ENCODE measurements around the gene TUBGCP3.

TUBGCP3 gene

GRCh38 chr13:112441226-112441625 is 146.7 kb downstream of the TUBGCP3 start:
- no peaks in the 10 kb centered on the region for H3K27me3 ChIP-seq (ENCODE audit: insufficient read depth, low read length)
- H4K20me1 ChIP-seq (ENCODE audit: insufficient read depth, low read length), result no peaks in the 10 kb centered on the region
- H3K27ac ChIP-seq (ENCODE audit: low read depth, low read length, poor library complexity, severe bottlenecking), result no peak overlapping the region
- H3K9ac ChIP-seq (ENCODE audit: low read length), result no peak overlapping the region
- peaks cover 7% of the 10 kb centered on the region for H3K9me3 ChIP-seq (ENCODE audit: low read length)
- no peaks in the 10 kb centered on the region for H3F3A ChIP-seq (ENCODE audit: insufficient read depth, low read length)
- no peak overlapping the region for H2AFZ ChIP-seq (ENCODE audit: low read length)
- no peaks in the 10 kb centered on the region for H3K4me1 ChIP-seq (ENCODE audit: insufficient read depth, low read length, severe bottlenecking)
- no peak overlapping the region for H3K4me2 ChIP-seq (ENCODE audit: low read length)
- H3K4me3 ChIP-seq (ENCODE audit: low read depth, low read length, poor library complexity, severe bottlenecking), result no peak overlapping the region
- no peaks in the 10 kb centered on the region for H3K9me2 ChIP-seq (ENCODE audit: low read depth, low read length)
- TF ChIP-seq EZH2 (IDR thresholded peaks at IDR 0.05; ENCODE audit: borderline replicate concordance, low read length), result no peak
- TF ChIP-seq, protein P1, sequence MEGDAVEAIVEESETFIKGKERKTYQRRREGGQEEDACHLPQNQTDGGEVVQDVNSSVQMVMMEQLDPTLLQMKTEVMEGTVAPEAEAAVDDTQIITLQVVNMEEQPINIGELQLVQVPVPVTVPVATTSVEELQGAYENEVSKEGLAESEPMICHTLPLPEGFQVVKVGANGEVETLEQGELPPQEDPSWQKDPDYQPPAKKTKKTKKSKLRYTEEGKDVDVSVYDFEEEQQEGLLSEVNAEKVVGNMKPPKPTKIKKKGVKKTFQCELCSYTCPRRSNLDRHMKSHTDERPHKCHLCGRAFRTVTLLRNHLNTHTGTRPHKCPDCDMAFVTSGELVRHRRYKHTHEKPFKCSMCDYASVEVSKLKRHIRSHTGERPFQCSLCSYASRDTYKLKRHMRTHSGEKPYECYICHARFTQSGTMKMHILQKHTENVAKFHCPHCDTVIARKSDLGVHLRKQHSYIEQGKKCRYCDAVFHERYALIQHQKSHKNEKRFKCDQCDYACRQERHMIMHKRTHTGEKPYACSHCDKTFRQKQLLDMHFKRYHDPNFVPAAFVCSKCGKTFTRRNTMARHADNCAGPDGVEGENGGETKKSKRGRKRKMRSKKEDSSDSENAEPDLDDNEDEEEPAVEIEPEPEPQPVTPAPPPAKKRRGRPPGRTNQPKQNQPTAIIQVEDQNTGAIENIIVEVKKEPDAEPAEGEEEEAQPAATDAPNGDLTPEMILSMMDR (IDR thresholded peaks at IDR 0.05; ENCODE audit: low read length), result no peak
- H3K79me2 ChIP-seq (ENCODE audit: insufficient read depth, low read length), result no peaks in the 10 kb centered on the region
- no peaks in the 10 kb centered on the region for H3K36me3 ChIP-seq (ENCODE audit: insufficient read depth, low read length)

DNA sequence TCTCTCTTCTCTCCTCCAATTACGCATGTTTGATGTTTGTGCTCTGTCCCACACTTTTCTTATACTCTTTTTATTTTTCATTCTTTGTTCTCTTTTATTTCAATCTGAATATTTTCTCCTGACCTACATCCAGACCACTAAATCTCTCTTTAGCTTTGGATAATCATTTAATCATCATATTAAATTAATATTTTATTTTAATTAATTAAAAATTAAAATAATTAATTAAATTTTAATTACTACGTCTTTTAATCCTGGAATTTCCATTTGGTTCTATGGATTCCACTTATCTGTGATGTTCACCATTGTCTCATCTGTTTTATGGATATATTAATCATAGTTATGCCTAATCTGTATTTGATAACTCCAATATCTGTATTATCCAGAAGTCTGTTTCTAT is 149.4 kb downstream of the TUBGCP3 start:
- Histone ChIP-seq H3K4me3 (ENCODE audit: low read depth, low read length, poor library complexity, severe bottlenecking) (no peak overlapping the region), H3F3A (ENCODE audit: insufficient read depth, low read length) (no peaks in the 10 kb centered on the region), H3K79me2 (ENCODE audit: insufficient read depth, low read length) (no peaks in the 10 kb centered on the region), H3K9me2 (ENCODE audit: low read depth, low read length) (no peaks in the 10 kb centered on the region), H3K27me3 (ENCODE audit: insufficient read depth, low read length) (no peaks in the 10 kb centered on the region), H3K36me3 (ENCODE audit: insufficient read depth, low read length) (no peaks in the 10 kb centered on the region), H3K9ac (ENCODE audit: low read length) (no peak overlapping the region), H2AFZ (ENCODE audit: low read length) (no peak overlapping the region), H3K4me2 (ENCODE audit: low read length) (no peak overlapping the region), H4K20me1 (ENCODE audit: insufficient read depth, low read length) (no peaks in the 10 kb centered on the region), H3K4me1 (ENCODE audit: insufficient read depth, low read length, severe bottlenecking) (no peaks in the 10 kb centered on the region), H3K9me3 (ENCODE audit: low read length) (peaks cover 7% of the 10 kb centered on the region), H3K27ac (ENCODE audit: low read depth, low read length, poor library complexity, severe bottlenecking) (no peak overlapping the region)
- TF ChIP-seq EZH2 (IDR thresholded peaks at IDR 0.05; ENCODE audit: borderline replicate concordance, low read length), result no peak
- TF ChIP-seq, protein P1 (IDR thresholded peaks at IDR 0.05; ENCODE audit: low read length), result no peak

GRCh38 chr13:112438094-112438493 is 149.9 kb downstream of the TUBGCP3 start:
- no peak overlapping the region for H3K4me3 ChIP-seq (ENCODE audit: low read depth, low read length, poor library complexity, severe bottlenecking)
- no peak for TF ChIP-seq EZH2 (IDR thresholded peaks at IDR 0.05; ENCODE audit: borderline replicate concordance, low read length)
- TF ChIP-seq, protein P1 (IDR thresholded peaks at IDR 0.05; ENCODE audit: low read length), result no peak
- H4K20me1 ChIP-seq (ENCODE audit: insufficient read depth, low read length), result no peaks in the 10 kb centered on the region
- H3K9ac ChIP-seq (ENCODE audit: low read length), result no peak overlapping the region
- no peak overlapping the region for H3K27ac ChIP-seq (ENCODE audit: low read depth, low read length, poor library complexity, severe bottlenecking)
- H3K9me3 ChIP-seq (ENCODE audit: low read length), result peaks cover 7% of the 10 kb centered on the region
- H3K36me3 ChIP-seq (ENCODE audit: insufficient read depth, low read length), result no peaks in the 10 kb centered on the region
- H3K9me2 ChIP-seq (ENCODE audit: low read depth, low read length), result no peaks in the 10 kb centered on the region
- H3K27me3 ChIP-seq (ENCODE audit: insufficient read depth, low read length), result no peaks in the 10 kb centered on the region
- no peak overlapping the region for H3K4me2 ChIP-seq (ENCODE audit: low read length)
- no peaks in the 10 kb centered on the region for H3K4me1 ChIP-seq (ENCODE audit: insufficient read depth, low read length, severe bottlenecking)
- H2AFZ ChIP-seq (ENCODE audit: low read length), result no peak overlapping the region
- H3F3A ChIP-seq (ENCODE audit: insufficient read depth, low read length), result no peaks in the 10 kb centered on the region
- no peaks in the 10 kb centered on the region for H3K79me2 ChIP-seq (ENCODE audit: insufficient read depth, low read length)

All from OCI-LY1 (cell line).